H1 (cell line): ENCODE results near the gene SERPINB13. TPM values are rescaled to one million over a fixed set of nuclear protein-coding genes. Genes with fewer than 3 reads are reported as not detected.

Experiments used
- CTCF ChIA-PET: fragments of 300-600 bp; sonication (Branson Sonifier 250); formaldehyde crosslinking; loops from one replicate; lab custom pipeline; 2021; ENCODE audit not compliant: partially characterized antibody; lab: Charles Lee
- POLR2A ChIA-PET: fragments of 300-600 bp; sonication (Branson Sonifier 250); formaldehyde crosslinking; loops from one replicate; lab custom pipeline; 2021; ENCODE audit warnings: inconsistent platforms; ENCODE audit not compliant: partially characterized antibody; lab: Charles Lee
- DNase-seq, 2 experiments: peaks; one replicate each; pipeline versions ENCODE4 v3.0.0 to v3.0.0-alpha.2; 2010 to 2022; ENCODE audit warnings: low spot score in 2 of 2, low read depth in 1 of 2, mixed read lengths in 1 of 2
- FAIRE-seq: peaks from 2 replicates; lab custom pipeline; 2011; peaks lifted over from hg19 to GRCh38; lab: Jason Lieb, UNC
- H2AFZ ChIP-seq: 2 replicates; pipeline ENCODE4 v1.8.1; 2012; ENCODE audit warnings: low read length, inconsistent platforms
- H2AK5ac ChIP-seq: 2 replicates; pipeline ENCODE4 v1.6.1; 2013; ENCODE audit warnings: low read depth, low read length
- H2BK120ac ChIP-seq: replicated peaks from 2 replicates; pipeline ENCODE3; 2013; ENCODE audit warnings: low read depth, low read length, inconsistent platforms
- H2BK12ac ChIP-seq: 2 replicates; pipeline ENCODE4 v1.6.1; 2013; ENCODE audit warnings: low read depth, low read length
- H2BK15ac ChIP-seq: 2 replicates; pipeline ENCODE4 v1.6.1; 2013; ENCODE audit warnings: low read length
- H2BK20ac ChIP-seq: 2 replicates; pipeline ENCODE4 v1.6.1; 2013; ENCODE audit warnings: low read length
- H2BK5ac ChIP-seq: 2 replicates; pipeline ENCODE4 v1.6.1; 2013; ENCODE audit warnings: low read depth, low read length
- H3K14ac ChIP-seq: 2 replicates; pipeline ENCODE4 v1.6.1; 2013; ENCODE audit warnings: inconsistent platforms; ENCODE audit not compliant: insufficient read length
- H3K18ac ChIP-seq: 2 replicates; pipeline ENCODE4 v1.6.1; 2013; ENCODE audit warnings: low read length; ENCODE audit errors: extremely low read depth
- H3K23ac ChIP-seq: 2 replicates; pipeline ENCODE4 v1.6.1; 2013; ENCODE audit warnings: inconsistent platforms; ENCODE audit not compliant: insufficient read length
- H3K23me2 ChIP-seq: 2 replicates; pipeline ENCODE4 v1.6.1; 2013; ENCODE audit warnings: low read depth, low read length
- H3K27ac ChIP-seq: 2 replicates; pipeline ENCODE4 v1.6.1; 2011; ENCODE audit warnings: low read depth, low read length, inconsistent platforms
- H3K27me3 ChIP-seq, 4 experiments: replicated peaks in 1 of 4; 1 replicate in 1 of 4; 2 replicates in 3 of 4; pipeline versions ENCODE4 v1.6.1 to v1.8.1; 2011 to 2013; ENCODE audit warnings: low read length in 3 of 4, mild to moderate bottlenecking in 3 of 4, inconsistent platforms in 2 of 4, mixed read lengths in 2 of 4, moderate library complexity in 1 of 4; ENCODE audit not compliant: control insufficient read depth in 3 of 4, insufficient read depth in 3 of 4; ENCODE audit errors: extremely low read depth in 1 of 4
- H3K36me3 ChIP-seq, 4 experiments: 2 replicates each; pipeline versions ENCODE4 v1.6.1 to v1.8.1; 2011 to 2013; ENCODE audit warnings: mild to moderate bottlenecking in 4 of 4, low read length in 3 of 4, moderate library complexity in 2 of 4, control low read depth in 1 of 4, inconsistent platforms in 1 of 4; ENCODE audit not compliant: insufficient read depth in 4 of 4, control insufficient read depth in 2 of 4
- H3K4ac ChIP-seq: replicated peaks from 2 replicates; pipeline ENCODE3; 2013; ENCODE audit warnings: low read length, low read depth, mixed read lengths, inconsistent platforms; ENCODE audit not compliant: insufficient read length
- H3K4me1 ChIP-seq, 4 experiments: replicated peaks in 1 of 4; 1 replicate in 1 of 4; 2 replicates in 3 of 4; pipeline versions ENCODE4 v1.6.1 to v1.8.1; 2011 to 2013; ENCODE audit warnings: low read length in 3 of 4, inconsistent platforms in 2 of 4, mixed read lengths in 1 of 4; ENCODE audit not compliant: insufficient read depth in 4 of 4, control insufficient read depth in 3 of 4
- H3K4me2 ChIP-seq, 2 experiments: 2 replicates each; pipeline versions ENCODE4 v1.6.1 to v1.8.1; 2011 to 2013; ENCODE audit warnings: low read depth in 2 of 2, low read length in 2 of 2, control low read depth in 1 of 2, inconsistent platforms in 1 of 2, mild to moderate bottlenecking in 1 of 2; ENCODE audit not compliant: insufficient read depth in 1 of 2
- H3K4me3 ChIP-seq, 4 experiments: fragments of 200-600, 300-600 bp in 1 of 4; sonication (generic), shearing (Covaris generic), sonication (Bioruptor Twin) in 1 of 4; 2 replicates each; pipeline versions ENCODE4 v1.5.1 to v1.8.1; 2011 to 2016; ENCODE audit warnings: low read length in 4 of 4, low read depth in 3 of 4, control low read depth in 2 of 4, inconsistent platforms in 2 of 4, mild to moderate bottlenecking in 2 of 4, mixed read lengths in 1 of 4, moderate library complexity in 1 of 4; ENCODE audit not compliant: insufficient read depth in 2 of 4; ENCODE audit errors: extremely low read depth in 1 of 4
- H3K56ac ChIP-seq: replicated peaks from 2 replicates; pipeline ENCODE3; 2013; ENCODE audit warnings: low read depth, mild to moderate bottlenecking, mixed read lengths, low read length, inconsistent platforms; ENCODE audit not compliant: insufficient read length
- H3K79me1 ChIP-seq: 2 replicates; pipeline ENCODE4 v1.6.1; 2013; ENCODE audit warnings: low read depth, low read length, control low read depth
- H3K79me2 ChIP-seq, 2 experiments: 2 replicates each; pipeline versions ENCODE4 v1.6.1 to v1.8.1; 2012 to 2013; ENCODE audit warnings: low read length in 2 of 2, mild to moderate bottlenecking in 2 of 2, inconsistent platforms in 1 of 2; ENCODE audit not compliant: insufficient read depth in 2 of 2, control insufficient read depth in 1 of 2
- H3K9ac ChIP-seq, 4 experiments: replicated peaks in 1 of 4; 1 replicate in 1 of 4; 2 replicates in 3 of 4; pipeline versions ENCODE4 v1.6.1 to v1.8.1; 2011 to 2013; ENCODE audit warnings: low read depth in 3 of 4, low read length in 3 of 4, control low read depth in 2 of 4, mild to moderate bottlenecking in 2 of 4, moderate library complexity in 2 of 4, inconsistent platforms in 1 of 4; ENCODE audit errors: extremely low read depth in 1 of 4
- H3K9me3 ChIP-seq, 2 experiments: 2 replicates each; pipeline versions ENCODE4 v1.6.1 to v1.8.1; 2012 to 2013; ENCODE audit warnings: mild to moderate bottlenecking in 2 of 2, moderate library complexity in 2 of 2, control low read depth in 1 of 2, inconsistent platforms in 1 of 2, low read depth in 1 of 2, low read length in 1 of 2, mixed read lengths in 1 of 2; ENCODE audit not compliant: insufficient read depth in 2 of 2
- H4K20me1 ChIP-seq, 2 experiments: replicated peaks in 1 of 2; 2 replicates each; pipeline versions ENCODE3 to v1.8.1; 2011 to 2013; ENCODE audit warnings: inconsistent platforms in 2 of 2, low read length in 2 of 2, mild to moderate bottlenecking in 1 of 2; ENCODE audit not compliant: insufficient read depth in 2 of 2, control insufficient read depth in 1 of 2
- H4K5ac ChIP-seq: 2 replicates; pipeline ENCODE4 v1.6.1; 2013; ENCODE audit warnings: low read length, low read depth, mixed read lengths, inconsistent platforms; ENCODE audit not compliant: insufficient read length
- H4K8ac ChIP-seq: 2 replicates; pipeline ENCODE4 v1.8.0; 2013; ENCODE audit warnings: mild to moderate bottlenecking, moderate library complexity, low read length, inconsistent platforms; ENCODE audit not compliant: insufficient read depth; ENCODE audit errors: extremely low read depth
- H4K91ac ChIP-seq: replicated peaks from 2 replicates; pipeline ENCODE3; 2013; ENCODE audit warnings: low read length, mixed read lengths, inconsistent platforms; ENCODE audit not compliant: insufficient read length
- CTBP2 ChIP-seq: IDR thresholded peaks from 2 replicates; pipeline ENCODE4 v1.7.0; 2011; ENCODE audit warnings: borderline replicate concordance, mild to moderate bottlenecking, moderate library complexity, mixed read lengths, low read length; ENCODE audit not compliant: insufficient read depth, insufficient read length
- TAF1 ChIP-seq: IDR thresholded peaks from 2 replicates; pipeline ENCODE4 v1.6.1; 2011; ENCODE audit warnings: mild to moderate bottlenecking, low read depth, low read length
- ZNF274 ChIP-seq: IDR thresholded peaks from 2 replicates; pipeline ENCODE4 v1.7.0; 2012; ENCODE audit warnings: low read length, borderline replicate concordance; ENCODE audit errors: extremely low read depth
- polyA plus RNA-seq, 7 experiments: library from polyadenylated mRNA; depleted of rRNA in 3 of 7; stranded (reverse) in 5 of 7; unstranded in 2 of 7; fragments of >200 nt in 5 of 7; fragments of 200-250 nt in 2 of 7; gene quantifications; 1 replicate in 5 of 7; 2 replicates in 1 of 7; 4 replicates in 1 of 7; pipeline versions ENCODE4 v1.2.1 to v1.2.3, GENCODE V29; 2011 to 2013; ENCODE audit warnings: missing spikeins in 2 of 7, mixed read lengths in 2 of 7
- total RNA-seq: library from RNA; stranded (reverse); fragmentation: NEBNext Ultra II Directional; extraction: Animal tissue kit (Norgen Biotek cat#: 25700); gene quantifications from 2 replicates; pipeline ENCODE4 v1.2.1, GENCODE V29; 2021
- TF ChIP-seq, protein P1 (sequence below), 3 experiments: IDR thresholded peaks; 1 replicate in 2 of 3; 2 replicates in 1 of 3; pipeline versions ENCODE4 v1.5.1 to v1.6.1; 2011; ENCODE audit warnings: low read length in 3 of 3, mild to moderate bottlenecking in 3 of 3, inconsistent platforms in 2 of 3, low read depth in 1 of 3, moderate library complexity in 1 of 3; ENCODE audit not compliant: insufficient read depth in 1 of 3; ENCODE audit errors: control extremely low read depth in 1 of 3

SERPINB13 gene
- total and polyA plus RNA-seq, 2 of the 8 experiments (the other 6 are each of a cell fraction or from before 2014, with no cell fraction given): not detected

DNA sequence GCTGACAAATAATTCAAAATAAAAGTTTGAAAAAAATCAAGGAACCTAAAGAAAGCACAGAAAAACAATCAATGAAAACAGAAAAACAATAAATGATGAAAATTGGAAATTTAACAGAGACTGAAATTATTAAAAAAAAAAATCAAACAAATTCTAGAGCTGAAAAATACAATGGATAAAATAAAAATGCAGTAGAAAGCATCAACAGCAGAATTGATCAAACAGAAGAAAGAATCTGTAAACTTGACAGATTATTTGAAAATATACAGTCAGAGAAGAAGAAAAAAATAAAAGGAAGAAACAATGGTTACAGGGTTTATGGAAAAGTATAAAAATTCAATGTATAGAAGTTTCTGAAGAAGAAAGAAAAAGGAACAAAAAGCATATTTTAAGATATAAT is 40.7 kb downstream of the SERPINB13 start:
- H3K9ac ChIP-seq: no peak overlapping the region
- no peak for FAIRE-seq
- POLR2A ChIA-PET: no interaction called here

More for the DNA sequence above, 40.7 kb downstream of the SERPINB13 start:
- no peak overlapping the region for H2BK5ac ChIP-seq
- no peak overlapping the region for H3K56ac ChIP-seq
- H3K79me1 ChIP-seq: no peaks in the 10 kb centered on the region
- no peaks in the 10 kb centered on the region for H3K23me2 ChIP-seq
- no peak overlapping the region for H3K27ac ChIP-seq
- no peaks in the 10 kb centered on the region for H3K36me3 ChIP-seq
- H3K18ac ChIP-seq: no peak overlapping the region
- H3K79me2 ChIP-seq: no peaks in the 10 kb centered on the region
- no peak overlapping the region for H2AFZ ChIP-seq
- no peaks in the 10 kb centered on the region; a peak in 1 of 7 replicates for H3K27me3 ChIP-seq
- no peak overlapping the region for H3K4me2 ChIP-seq
- peaks cover 28 to 29% of the 10 kb centered on the region in 2 experiments for H3K9me3 ChIP-seq
- no peaks in the 10 kb centered on the region for H4K20me1 ChIP-seq
- no peak overlapping the region for H3K4ac ChIP-seq
- no peak overlapping the region for H4K91ac ChIP-seq
- H3K4me3 ChIP-seq: no peak overlapping the region
- H3K14ac ChIP-seq: no peak overlapping the region
- no peak overlapping the region for H4K8ac ChIP-seq
- H4K5ac ChIP-seq: no peak overlapping the region
- CTCF ChIA-PET: no interaction called here
- no peak overlapping the region for H2BK120ac ChIP-seq
- H3K23ac ChIP-seq: no peak overlapping the region
- TF ChIP-seq, protein P1, sequence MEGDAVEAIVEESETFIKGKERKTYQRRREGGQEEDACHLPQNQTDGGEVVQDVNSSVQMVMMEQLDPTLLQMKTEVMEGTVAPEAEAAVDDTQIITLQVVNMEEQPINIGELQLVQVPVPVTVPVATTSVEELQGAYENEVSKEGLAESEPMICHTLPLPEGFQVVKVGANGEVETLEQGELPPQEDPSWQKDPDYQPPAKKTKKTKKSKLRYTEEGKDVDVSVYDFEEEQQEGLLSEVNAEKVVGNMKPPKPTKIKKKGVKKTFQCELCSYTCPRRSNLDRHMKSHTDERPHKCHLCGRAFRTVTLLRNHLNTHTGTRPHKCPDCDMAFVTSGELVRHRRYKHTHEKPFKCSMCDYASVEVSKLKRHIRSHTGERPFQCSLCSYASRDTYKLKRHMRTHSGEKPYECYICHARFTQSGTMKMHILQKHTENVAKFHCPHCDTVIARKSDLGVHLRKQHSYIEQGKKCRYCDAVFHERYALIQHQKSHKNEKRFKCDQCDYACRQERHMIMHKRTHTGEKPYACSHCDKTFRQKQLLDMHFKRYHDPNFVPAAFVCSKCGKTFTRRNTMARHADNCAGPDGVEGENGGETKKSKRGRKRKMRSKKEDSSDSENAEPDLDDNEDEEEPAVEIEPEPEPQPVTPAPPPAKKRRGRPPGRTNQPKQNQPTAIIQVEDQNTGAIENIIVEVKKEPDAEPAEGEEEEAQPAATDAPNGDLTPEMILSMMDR (IDR thresholded peaks at IDR 0.05; ENCODE audit: control extremely low read depth in 1 of 3, insufficient read depth in 1 of 3, low read depth in 1 of 3, low read length in 3 of 3): no peak
- TF ChIP-seq TAF1: no peak
- no peak for TF ChIP-seq CTBP2
- TF ChIP-seq ZNF274: no peak
- H3K4me1 ChIP-seq: no peaks in the 10 kb centered on the region
- H2BK20ac ChIP-seq: no peak overlapping the region
- no peak overlapping the region for H2AK5ac ChIP-seq
- DNase-seq: no peak
- H2BK15ac ChIP-seq: no peak overlapping the region
- no peak overlapping the region for H2BK12ac ChIP-seq
